HG03520 (cell line): ENCODE data around the gene TMPRSS13.

ENCODE experiments used
- ATAC-seq: cut with Tn5 transposase; IDR thresholded peaks from one replicate; pipeline ENCODE4 v1.9.1; 2021; ENCODE audit warnings: mild to moderate bottlenecking, moderate library complexity; ENCODE audit not compliant: unreplicated experiment

Gene TMPRSS13

GRCh38 chr11:117857734-117858414, 71.3 kb downstream of the TMPRSS13 start:
- no peak for ATAC-seq

DNA sequence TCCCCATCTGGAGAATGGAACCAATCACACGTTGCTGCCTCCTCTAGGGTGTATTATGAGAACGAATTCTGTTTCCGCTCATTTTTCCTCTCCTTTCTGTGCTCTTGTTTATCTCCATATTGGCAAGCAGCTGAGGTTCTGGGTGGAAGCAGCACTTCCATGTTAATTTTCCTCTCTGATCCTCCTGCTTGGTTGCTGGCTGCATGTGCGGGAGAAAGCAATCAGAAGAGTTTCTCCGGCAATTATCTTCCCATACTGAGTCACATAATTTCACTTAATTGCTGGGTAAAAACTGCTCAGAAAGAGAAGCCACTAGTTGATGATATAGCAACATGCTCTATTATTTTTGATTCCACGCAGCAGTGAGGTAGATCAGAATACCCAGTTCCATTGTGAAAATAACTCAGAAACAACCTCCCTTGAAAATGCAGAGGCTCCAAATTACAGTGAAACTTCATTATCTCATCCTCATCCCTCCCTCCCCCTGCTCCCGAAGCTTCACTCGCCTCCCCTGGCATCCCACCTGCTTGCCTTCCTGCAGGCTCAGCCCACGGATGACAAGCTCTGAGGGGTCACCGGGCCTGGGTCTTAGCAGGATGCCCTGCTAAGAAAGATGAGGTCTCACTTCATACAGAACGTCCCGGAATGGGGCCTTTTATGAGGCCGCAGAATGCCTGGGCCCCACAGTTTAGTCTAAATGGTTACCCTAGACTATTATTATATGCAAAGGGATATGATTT, 73.1 kb downstream of the TMPRSS13 start:
- ATAC-seq: no peak

GRCh38 chr11:117855186-117855845, 73.9 kb downstream of the TMPRSS13 start:
- ATAC-seq: no peak

GRCh38 chr11:117852309-117852708, 76.9 kb downstream of the TMPRSS13 start:
- ATAC-seq: no peak

DNA sequence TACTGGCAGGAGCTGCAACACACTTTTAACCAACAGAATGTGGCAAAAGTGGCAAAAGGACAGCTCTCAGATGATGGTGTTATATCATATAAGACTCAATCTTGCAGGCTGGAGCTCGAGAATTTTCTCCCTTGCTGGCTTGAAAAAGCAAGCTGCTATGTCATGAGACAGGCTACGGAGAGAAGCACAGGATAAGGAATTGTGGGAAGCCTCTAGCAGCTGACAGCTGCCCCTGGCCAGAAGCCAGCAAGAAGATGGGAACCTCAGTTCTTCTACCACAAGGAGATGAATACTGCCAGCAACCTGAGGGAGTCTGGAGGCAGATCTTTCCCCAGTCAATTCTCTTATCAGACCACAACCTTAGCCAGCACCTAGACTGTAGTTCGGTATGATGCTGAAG, 77.3 kb downstream of the TMPRSS13 start:
- no peak for ATAC-seq

DNA sequence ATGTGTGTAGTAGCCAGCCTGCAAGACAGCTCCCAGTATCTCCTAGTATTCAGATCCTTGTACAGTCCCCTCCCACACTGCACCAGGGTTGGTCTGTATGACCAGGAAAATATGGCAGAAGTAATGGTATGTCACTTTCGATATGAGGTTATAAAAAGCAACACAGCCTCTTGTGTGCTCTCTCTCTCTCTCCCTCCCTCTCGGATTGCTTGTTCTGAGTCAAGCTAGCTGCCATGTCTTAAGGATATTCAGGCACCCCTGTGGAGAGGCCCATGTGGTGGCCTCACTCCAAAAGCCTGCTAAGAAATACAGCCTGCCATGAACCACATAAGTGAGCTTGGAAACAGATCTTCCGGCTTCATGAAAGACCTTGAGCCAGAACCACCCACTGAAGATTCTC, 78.1 kb downstream of the TMPRSS13 start:
- ATAC-seq: no peak
